Endodermal cell (in vitro differentiated cells): ENCODE data around the gene CD3E. TPM values are rescaled to one million over a fixed set of nuclear protein-coding genes. Genes with fewer than 3 reads are reported as not detected.
A peak's percentile ranks its signal among the peaks of the same experiment; 100 is the strongest.

Experiments
- DNase-seq: peaks from one replicate; pipeline ENCODE4 v3.0.0-alpha.2; 2017
- H3K27ac ChIP-seq: 2 replicates; pipeline ENCODE4 v1.5.1; 2013; ENCODE audit warnings: mild to moderate bottlenecking, low read depth, low read length, moderate library complexity
- H3K27me3 ChIP-seq: 2 replicates; pipeline ENCODE4 v1.6.1; 2013; ENCODE audit warnings: mild to moderate bottlenecking, low read length, moderate library complexity; ENCODE audit not compliant: insufficient read depth, control insufficient read depth, poor library complexity, severe bottlenecking
- H3K36me3 ChIP-seq: 2 replicates; pipeline ENCODE4 v1.7.0; 2013; ENCODE audit warnings: mild to moderate bottlenecking, low read length, moderate library complexity; ENCODE audit not compliant: control insufficient read depth, insufficient read depth
- H3K4me1 ChIP-seq: one replicate; pipeline ENCODE4 v1.7.0; 2013; ENCODE audit warnings: low read length; ENCODE audit not compliant: control insufficient read depth, insufficient read depth
- H3K4me3 ChIP-seq: 2 replicates; pipeline ENCODE4 v1.5.1; 2013; ENCODE audit warnings: mild to moderate bottlenecking, low read length, moderate library complexity
- H3K9ac ChIP-seq: 2 replicates; pipeline ENCODE4 v1.6.1; 2013; ENCODE audit warnings: mild to moderate bottlenecking, low read length, moderate library complexity; ENCODE audit not compliant: poor library complexity, severe bottlenecking; ENCODE audit errors: extremely low read depth
- H3K9me3 ChIP-seq: 2 replicates; pipeline ENCODE4 v1.6.1; 2013; ENCODE audit warnings: mild to moderate bottlenecking, low read length, moderate library complexity; ENCODE audit not compliant: control insufficient read depth
- H3K27ac Mint-ChIP-seq: 2 replicates; pipeline ENCODE4 v1.8.0; 2020; ENCODE audit warnings: mixed read lengths
- H3K27me3 Mint-ChIP-seq: 2 replicates; pipeline ENCODE4 v1.8.0; 2021; ENCODE audit warnings: mild to moderate bottlenecking, mixed read lengths; ENCODE audit not compliant: insufficient read depth
- H3K36me3 Mint-ChIP-seq: 2 replicates; pipeline ENCODE4 v1.8.0; 2020; ENCODE audit warnings: low read depth, mixed read lengths
- H3K4me1 Mint-ChIP-seq: 2 replicates; pipeline ENCODE4 v1.8.0; 2020; ENCODE audit warnings: mixed read lengths
- H3K4me3 Mint-ChIP-seq: 2 replicates; pipeline ENCODE4 v1.8.0; 2020; ENCODE audit warnings: mild to moderate bottlenecking, moderate library complexity, mixed read lengths
- H3K9me3 Mint-ChIP-seq: 2 replicates; pipeline ENCODE4 v1.8.0; 2020; ENCODE audit warnings: mild to moderate bottlenecking, mixed read lengths
- CTCF ChIP-seq: fragments of 200-600 bp; sonication (generic); conservative IDR thresholded peaks from 2 replicates; pipeline ENCODE4 v1.5.0; 2021; ENCODE audit warnings: antibody characterized with exemption, mild to moderate bottlenecking
- WGBS, 2 experiments: methylation state at CpG; one replicate each; pipeline versions ENCODE4 v1.1.5 to v1.1.7; 2013; ENCODE audit warnings: missing lambda C conversion rate in 2 of 2, mixed read lengths in 1 of 2; ENCODE audit not compliant: insufficient coverage in 1 of 2, insufficient read length in 1 of 2; 5-methylcytosine and 5-hydroxymethylcytosine counted together
- total RNA-seq, 2 donors: library from RNA; stranded (reverse); fragmentation: NEBNext Ultra II Directional in 1 of 2; extraction: Animal tissue kit (Norgen Biotek cat#: 25700) in 1 of 2; gene quantifications; 2 replicates in 1 of 2; 3 replicates in 1 of 2; pipeline ENCODE4 v1.2.1, GENCODE V29; 2021

The CD3E gene
- total RNA-seq, 2 donors from 2014 or later = 0.29 TPM; not detected in 1

GRCh38 chr11:118353084-118353710 is 48.7 kb downstream of the CD3E start:
- WGBS, 2 experiments = 0 to 19% methylated on average over 1 to 5 of the region's 6 CpGs
- H3K36me3 Mint-ChIP-seq = no peaks in the 10 kb centered on the region
- DNase-seq = no peak
- H3K27me3 Mint-ChIP-seq = peaks cover 52% of the 10 kb centered on the region
- peak; percentile 77 for TF ChIP-seq CTCF
- Histone ChIP-seq H3K9me3 (no peaks in the 10 kb centered on the region), H3K4me3 (no peak overlapping the region), H3K27ac (no peak overlapping the region), H3K9ac (no peak overlapping the region), H3K4me1 (no peaks in the 10 kb centered on the region), H3K27me3 (peaks cover 57% of the 10 kb centered on the region), H3K36me3 (no peaks in the 10 kb centered on the region)
- no peaks in the 10 kb centered on the region for H3K9me3 Mint-ChIP-seq
- no peaks in the 10 kb centered on the region for H3K4me1 Mint-ChIP-seq
- H3K27ac Mint-ChIP-seq = no peak overlapping the region
- no peak overlapping the region for H3K4me3 Mint-ChIP-seq

GRCh38 chr11:118358071-118358470 is 53.5 kb downstream of the CD3E start:
- Histone ChIP-seq H3K4me1 (no peaks in the 10 kb centered on the region), H3K9me3 (no peaks in the 10 kb centered on the region), H3K27ac (no peak overlapping the region), H3K9ac (no peak overlapping the region), H3K4me3 (no peak overlapping the region), H3K36me3 (no peaks in the 10 kb centered on the region), H3K27me3 (peaks cover 36% of the 10 kb centered on the region)
- Mint-ChIP-seq H3K36me3 (no peaks in the 10 kb centered on the region), H3K4me3 (no peak overlapping the region), H3K27me3 (peaks cover 26% of the 10 kb centered on the region), H3K27ac (no peak overlapping the region), H3K4me1 (peaks cover 6% of the 10 kb centered on the region), H3K9me3 (peaks cover 3% of the 10 kb centered on the region)
- 65% methylated on average over 3 of the region's 3 CpGs; no CpG with 5 or more reads in 1 of the 2 experiments for WGBS, 2 experiments
- no peak for TF ChIP-seq CTCF
- DNase-seq = no peak

GRCh38 chr11:118359295-118359958 is 54.9 kb downstream of the CD3E start, which contains the start of gene UBE4A:
Gene UBE4A, plus strand, starts transcription at chr11:118359600. Its CDS starts 5,481 bp downstream, at chr11:118365081.
- WGBS, 2 experiments = 11 to 18% methylated on average over 25 to 33 of the region's 33 CpGs

More at GRCh38 chr11:118359295-118359958, 54.9 kb downstream of the CD3E start, which contains the start of gene UBE4A:
- peaks cover 6% of the 10 kb centered on the region for H3K4me1 Mint-ChIP-seq
- no peaks in the 10 kb centered on the region for H3K4me1 ChIP-seq
- peaks cover 3% of the 10 kb centered on the region for H3K9me3 Mint-ChIP-seq
- peak; percentile 97 for DNase-seq
- H3K9me3 ChIP-seq = no peaks in the 10 kb centered on the region
- H3K27ac ChIP-seq = no peak within 1 kb of the TSS
- no peak for TF ChIP-seq CTCF
- peaks cover 2% of the 10 kb centered on the region for H3K36me3 ChIP-seq
- peak within 1 kb of the TSS; percentile 74 for H3K9ac ChIP-seq
- H3K27ac Mint-ChIP-seq = peak within 1 kb of the TSS; percentile 93
- H3K27me3 Mint-ChIP-seq = peaks cover 26% of the 10 kb centered on the region
- peak within 1 kb of the TSS; percentile 94 for H3K4me3 ChIP-seq
- H3K27me3 ChIP-seq = peaks cover 36% of the 10 kb centered on the region
- no peaks in the 10 kb centered on the region for H3K36me3 Mint-ChIP-seq
- peak within 1 kb of the TSS; percentile 97 for H3K4me3 Mint-ChIP-seq
